Mesenchymal stem cell (in vitro differentiated cells and primary cell): ENCODE data around the gene MBP.
A peak's percentile ranks its signal among the peaks of the same experiment; 100 is the strongest.

ENCODE experiments used
- DNase-seq: peaks from one replicate; pipeline ENCODE4 v3.0.0-alpha.2; 2013
- H2AFZ ChIP-seq: one replicate; pipeline ENCODE4 v1.6.1; 2013; ENCODE audit warnings: low read depth, mild to moderate bottlenecking, control low read depth, inconsistent platforms, low read length, moderate library complexity
- H2AK5ac ChIP-seq: 2 replicates; pipeline ENCODE4 v1.6.1; 2013; ENCODE audit warnings: low read length, moderate library complexity, mild to moderate bottlenecking, inconsistent platforms; ENCODE audit not compliant: severe bottlenecking
- H2BK120ac ChIP-seq: one replicate; pipeline ENCODE4 v1.6.1; 2013; ENCODE audit warnings: low read depth, mild to moderate bottlenecking, inconsistent platforms, low read length, moderate library complexity
- H2BK12ac ChIP-seq, 2 experiments: one replicate each; pipeline ENCODE4 v1.6.1; 2013; ENCODE audit warnings: inconsistent platforms in 2 of 2, low read length in 2 of 2, mild to moderate bottlenecking in 2 of 2, moderate library complexity in 2 of 2, control low read depth in 1 of 2
- H2BK15ac ChIP-seq: one replicate; pipeline ENCODE4 v1.6.1; 2013; ENCODE audit warnings: mild to moderate bottlenecking, low read depth, inconsistent platforms; ENCODE audit not compliant: poor library complexity, severe bottlenecking
- H2BK5ac ChIP-seq: 2 replicates; pipeline ENCODE4 v1.6.1; 2013; ENCODE audit warnings: low read depth, mild to moderate bottlenecking, low read length, control low read depth, inconsistent platforms; ENCODE audit not compliant: poor library complexity, severe bottlenecking
- H3K14ac ChIP-seq, 2 experiments: one replicate each; pipeline ENCODE4 v1.6.1; 2013; ENCODE audit warnings: inconsistent platforms in 2 of 2, low read length in 2 of 2, control low read depth in 1 of 2, mild to moderate bottlenecking in 1 of 2, moderate library complexity in 1 of 2
- H3K18ac ChIP-seq, 2 experiments: one replicate each; pipeline ENCODE4 v1.6.1; 2013; ENCODE audit warnings: inconsistent platforms in 2 of 2, low read length in 2 of 2, control low read depth in 1 of 2, low read depth in 1 of 2, mild to moderate bottlenecking in 1 of 2
- H3K23ac ChIP-seq, 2 experiments: one replicate each; pipeline ENCODE4 v1.6.1; 2013; ENCODE audit warnings: inconsistent platforms in 2 of 2, low read length in 2 of 2, mild to moderate bottlenecking in 2 of 2, moderate library complexity in 2 of 2, control low read depth in 1 of 2
- H3K27ac ChIP-seq: 2 replicates; pipeline ENCODE4 v1.5.1; 2013; ENCODE audit warnings: mild to moderate bottlenecking, moderate library complexity, low read length, control low read depth, inconsistent platforms; ENCODE audit not compliant: poor library complexity, severe bottlenecking
- H3K27me3 ChIP-seq, 2 experiments: 2 replicates each; pipeline versions ENCODE4 v1.6.1 to v1.7.0; 2013; ENCODE audit warnings: low read length in 2 of 2, mild to moderate bottlenecking in 2 of 2, moderate library complexity in 2 of 2, control low read depth in 1 of 2, inconsistent platforms in 1 of 2; ENCODE audit not compliant: control insufficient read depth in 1 of 2, insufficient read depth in 1 of 2
- H3K36me3 ChIP-seq, 2 experiments: 2 replicates each; pipeline versions ENCODE4 v1.6.1 to v1.7.0; 2013; ENCODE audit warnings: low read length in 2 of 2, control low read depth in 1 of 2, inconsistent platforms in 1 of 2, low read depth in 1 of 2, mild to moderate bottlenecking in 1 of 2; ENCODE audit not compliant: insufficient read depth in 2 of 2, control insufficient read depth in 1 of 2
- H3K4ac ChIP-seq, 2 experiments: one replicate each; pipeline ENCODE4 v1.6.1; 2013; ENCODE audit warnings: inconsistent platforms in 2 of 2, low read length in 2 of 2, mild to moderate bottlenecking in 2 of 2, moderate library complexity in 2 of 2, control low read depth in 1 of 2, low read depth in 1 of 2
- H3K4me1 ChIP-seq: 2 replicates; pipeline ENCODE4 v1.6.1; 2013; ENCODE audit warnings: low read depth, low read length, control low read depth; ENCODE audit not compliant: control insufficient read depth, insufficient read depth
- H3K4me2 ChIP-seq: 2 replicates; pipeline ENCODE4 v1.6.1; 2013; ENCODE audit warnings: low read length, mild to moderate bottlenecking, inconsistent platforms; ENCODE audit not compliant: poor library complexity, severe bottlenecking
- H3K4me3 ChIP-seq, 2 experiments: 2 replicates each; pipeline versions ENCODE4 v1.5.1 to v1.7.0; 2013; ENCODE audit warnings: low read length in 2 of 2, mild to moderate bottlenecking in 2 of 2, control low read depth in 1 of 2, low read depth in 1 of 2; ENCODE audit not compliant: insufficient read depth in 1 of 2
- H3K79me1 ChIP-seq: replicated peaks from 2 replicates; pipeline ENCODE4 v1.6.1; 2013; ENCODE audit warnings: mild to moderate bottlenecking, control low read depth, low read length, inconsistent platforms; ENCODE audit not compliant: poor library complexity, severe bottlenecking
- H3K9ac ChIP-seq: 2 replicates; pipeline ENCODE4 v1.7.0; 2013; ENCODE audit warnings: mild to moderate bottlenecking, low read length, moderate library complexity
- H3K9me3 ChIP-seq: 2 replicates; pipeline ENCODE4 v1.7.0; 2013; ENCODE audit warnings: mild to moderate bottlenecking, low read length; ENCODE audit not compliant: control insufficient read depth
- H4K8ac ChIP-seq: one replicate; pipeline ENCODE4 v1.6.1; 2013; ENCODE audit warnings: inconsistent platforms, mild to moderate bottlenecking, low read length, moderate library complexity
- H4K91ac ChIP-seq: one replicate; pipeline ENCODE4 v1.6.1; 2013; ENCODE audit warnings: mild to moderate bottlenecking, low read length, inconsistent platforms
- WGBS: methylation state at CpG from one replicate; pipeline ENCODE4 v1.1.7; 2013; ENCODE audit warnings: mixed read lengths; 5-methylcytosine and 5-hydroxymethylcytosine counted together

MBP gene

DNA sequence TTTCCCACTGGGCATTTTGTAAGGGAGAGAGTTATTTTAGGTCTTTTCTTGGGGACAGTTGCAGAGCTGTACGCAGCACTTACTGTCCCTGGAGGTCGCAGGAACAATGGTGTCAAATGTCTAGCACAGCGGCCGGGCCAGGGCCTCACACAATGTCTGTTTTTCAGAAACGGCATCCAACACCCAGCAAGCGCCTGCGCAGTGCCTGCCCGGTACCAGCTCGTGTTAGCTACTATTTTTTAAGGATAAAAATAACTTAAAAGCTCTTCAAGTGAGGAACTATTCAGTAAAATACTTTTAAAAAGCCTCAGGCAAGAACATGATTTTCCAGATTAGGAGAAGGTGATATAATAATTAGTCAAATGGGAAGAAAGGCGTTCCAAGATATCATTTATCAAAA, 90.0 kb downstream of the MBP start:
- H3K18ac ChIP-seq = no peak overlapping the region
- 68% methylated on average over 4 of the region's 10 CpGs for WGBS
- no peak for DNase-seq
- no peak overlapping the region for H2BK5ac ChIP-seq
- no peak overlapping the region for H3K14ac ChIP-seq
- H3K4me2 ChIP-seq = no peak overlapping the region
- no peak overlapping the region for H3K4me3 ChIP-seq
- H3K79me1 ChIP-seq = peaks cover 16% of the 10 kb centered on the region
- H3K4ac ChIP-seq = no peak overlapping the region
- H3K4me1 ChIP-seq = peaks cover 20% of the 10 kb centered on the region
- no peaks in the 10 kb centered on the region for H3K27me3 ChIP-seq
- H3K9ac ChIP-seq = no peak overlapping the region
- H3K36me3 ChIP-seq = peaks cover 11 to 28% of the 10 kb centered on the region in 2 experiments
- H3K23ac ChIP-seq = no peak overlapping the region
- H2AFZ ChIP-seq = no peak overlapping the region
- no peak overlapping the region for H3K27ac ChIP-seq
- H2BK12ac ChIP-seq = no peak overlapping the region
- no peak overlapping the region for H2BK15ac ChIP-seq
- H2AK5ac ChIP-seq = no peak overlapping the region
- no peak overlapping the region for H4K91ac ChIP-seq
- H4K8ac ChIP-seq = no peak overlapping the region
- H2BK120ac ChIP-seq = no peak overlapping the region
- no peaks in the 10 kb centered on the region for H3K9me3 ChIP-seq

DNA sequence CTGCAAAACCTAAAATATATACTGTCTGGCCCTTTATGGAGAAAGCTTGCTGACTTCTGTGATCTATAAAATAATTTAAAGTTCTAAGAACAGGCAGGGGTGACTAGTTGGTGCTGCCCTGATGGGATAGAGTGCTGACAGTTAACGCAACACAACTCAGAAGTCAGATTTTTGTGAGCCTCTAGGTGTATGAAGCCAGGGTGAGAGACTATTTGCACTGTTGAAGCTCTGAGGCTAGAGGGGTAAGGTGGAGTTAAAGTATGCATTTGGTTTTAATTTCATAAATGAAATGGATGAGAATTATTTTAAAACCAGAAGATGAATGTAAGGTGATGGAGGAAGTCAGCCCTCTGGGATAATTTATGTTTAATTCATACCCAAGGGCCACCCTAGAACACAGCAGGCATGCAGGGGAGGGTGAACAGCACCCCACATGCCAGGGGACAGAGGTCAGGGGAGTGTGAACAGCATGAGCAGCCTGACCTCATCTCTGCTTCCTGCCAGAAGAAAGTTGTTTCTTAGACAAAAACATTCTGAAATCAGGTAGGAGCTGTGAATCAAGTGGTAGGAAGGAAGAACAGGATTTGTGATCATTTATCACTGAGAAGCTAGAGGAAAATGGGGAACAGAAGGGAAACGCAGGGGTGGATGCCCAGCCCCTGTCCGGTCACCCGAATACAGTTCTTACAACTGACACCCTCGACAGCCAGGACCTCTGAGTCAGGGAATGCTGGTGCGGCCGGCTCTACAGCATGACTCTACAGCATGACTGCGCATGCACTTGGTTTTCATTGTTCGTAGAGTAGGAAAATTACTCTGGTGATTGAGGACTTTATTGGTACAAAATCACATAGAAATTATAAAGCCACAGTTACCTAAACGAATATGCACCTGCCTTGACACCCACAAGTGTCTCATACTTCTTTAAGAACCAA, 93.1 kb downstream of the MBP start:
- peaks cover 24% of the 10 kb centered on the region for H3K79me1 ChIP-seq
- no peak overlapping the region for H2AK5ac ChIP-seq
- no peak overlapping the region for H4K91ac ChIP-seq
- no peak overlapping the region for H3K18ac ChIP-seq
- peak overlapping the region; percentile 45 for H3K4me2 ChIP-seq
- 75% methylated on average over 8 of the region's 10 CpGs for WGBS
- H4K8ac ChIP-seq = no peak overlapping the region
- no peaks in the 10 kb centered on the region for H3K27me3 ChIP-seq
- no peak for DNase-seq
- peaks cover 2 to 10% of the 10 kb centered on the region in 2 experiments for H3K36me3 ChIP-seq
- H3K27ac ChIP-seq = peak overlapping the region; percentile 82
- H2BK12ac ChIP-seq = no peak overlapping the region
- H3K9ac ChIP-seq = peak overlapping the region; percentile 37
- H3K4ac ChIP-seq = no peak overlapping the region
- H3K4me3 ChIP-seq = no peak overlapping the region
- no peak overlapping the region for H2BK120ac ChIP-seq
- H3K23ac ChIP-seq = no peak overlapping the region
- no peaks in the 10 kb centered on the region for H3K9me3 ChIP-seq
- no peak overlapping the region for H3K14ac ChIP-seq
- H3K4me1 ChIP-seq = peaks cover 23% of the 10 kb centered on the region
- H2BK15ac ChIP-seq = no peak overlapping the region
- H2AFZ ChIP-seq = no peak overlapping the region
- no peak overlapping the region for H2BK5ac ChIP-seq

DNA sequence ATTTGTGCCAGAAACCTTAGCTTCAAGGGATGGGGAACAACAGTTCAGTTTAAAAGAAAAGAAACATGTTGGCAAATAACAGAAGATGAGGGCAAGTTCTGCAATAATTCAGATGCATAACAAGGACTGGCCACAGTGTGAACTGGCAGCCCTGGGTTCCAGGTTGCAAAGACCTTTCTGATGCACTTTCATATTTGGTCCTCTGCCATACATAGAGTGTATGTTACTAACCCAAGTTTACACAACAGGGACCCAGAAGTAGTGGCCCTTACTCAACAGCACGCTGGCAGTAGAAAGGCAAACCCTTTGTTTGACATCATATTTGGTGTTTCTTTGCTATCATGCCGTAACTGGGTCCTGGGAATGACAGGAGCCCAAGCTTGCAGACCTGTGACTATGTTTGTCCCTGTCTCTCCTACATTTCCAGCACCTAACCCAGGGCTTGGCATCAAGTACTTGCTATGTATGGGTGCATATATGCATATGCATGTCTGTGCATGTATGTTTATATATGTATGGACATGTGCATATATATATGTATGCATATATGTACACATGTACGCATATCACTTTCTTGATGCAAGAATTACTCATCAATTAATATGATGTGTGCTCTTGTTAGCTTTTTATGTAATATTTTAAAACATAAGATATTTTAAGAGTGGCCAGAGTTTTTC, 94.3 kb downstream of the MBP start:
- Histone ChIP-seq H3K9ac (no peak overlapping the region), H3K27ac (no peak overlapping the region), H3K14ac (no peak overlapping the region), H3K27me3 (no peaks in the 10 kb centered on the region), H3K4me1 (peaks cover 12% of the 10 kb centered on the region), H3K36me3 (peaks cover 7 to 10% of the 10 kb centered on the region in 2 experiments), H3K23ac (no peak overlapping the region), H3K4ac (no peak overlapping the region), H2BK12ac (no peak overlapping the region), H2BK120ac (no peak overlapping the region), H3K4me3 (no peak overlapping the region), H2BK5ac (no peak overlapping the region), H4K91ac (no peak overlapping the region), H3K9me3 (no peaks in the 10 kb centered on the region), H2BK15ac (no peak overlapping the region), H3K18ac (no peak overlapping the region), H2AK5ac (peak overlapping the region; percentile 41), H3K4me2 (no peak overlapping the region), H4K8ac (no peak overlapping the region), H3K79me1 (peaks cover 25% of the 10 kb centered on the region), H2AFZ (no peak overlapping the region)
- 82% methylated on average over 2 of the region's 3 CpGs for WGBS
- DNase-seq = no peak

DNA sequence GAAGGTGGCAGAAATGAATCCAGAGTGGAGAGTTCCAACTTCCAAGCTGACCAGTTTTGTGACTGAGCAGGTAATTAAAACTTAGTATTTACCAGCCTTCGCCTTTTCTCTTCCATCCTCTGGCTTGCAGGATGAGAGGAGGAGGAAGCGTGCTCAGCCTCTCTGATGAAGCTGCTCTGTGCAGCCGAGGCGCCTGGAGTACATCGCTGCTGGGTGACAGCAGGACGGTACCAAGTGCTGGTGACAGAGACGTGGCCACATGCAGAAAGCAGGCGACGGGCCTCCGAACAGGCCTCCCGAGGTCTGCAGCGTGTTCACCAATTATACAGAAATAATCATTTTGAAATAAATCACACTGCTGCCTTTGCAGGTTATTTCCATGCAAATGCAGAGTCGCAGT, 95.0 kb downstream of the MBP start:
- no peak overlapping the region for H3K23ac ChIP-seq
- peaks cover 7 to 10% of the 10 kb centered on the region in 2 experiments for H3K36me3 ChIP-seq
- no peak overlapping the region for H3K9ac ChIP-seq
- H2BK5ac ChIP-seq = no peak overlapping the region
- no peak overlapping the region for H4K8ac ChIP-seq
- H3K27me3 ChIP-seq = no peaks in the 10 kb centered on the region
- no peak overlapping the region for H2BK120ac ChIP-seq
- 85% methylated on average over 13 of the region's 13 CpGs for WGBS
- no peaks in the 10 kb centered on the region for H3K9me3 ChIP-seq
- H2BK12ac ChIP-seq = no peak overlapping the region
- DNase-seq = no peak
- H4K91ac ChIP-seq = no peak overlapping the region
- no peak overlapping the region for H2AK5ac ChIP-seq
- peaks cover 11% of the 10 kb centered on the region for H3K4me1 ChIP-seq
- H3K14ac ChIP-seq = no peak overlapping the region
- H3K27ac ChIP-seq = no peak overlapping the region
- H2AFZ ChIP-seq = no peak overlapping the region
- no peak overlapping the region for H3K18ac ChIP-seq
- H3K4me3 ChIP-seq = no peak overlapping the region
- no peak overlapping the region for H2BK15ac ChIP-seq
- no peak overlapping the region for H3K4ac ChIP-seq
- peaks cover 27% of the 10 kb centered on the region for H3K79me1 ChIP-seq
- no peak overlapping the region for H3K4me2 ChIP-seq
